ENCODE measurements around the gene STYK1. TPM values are rescaled to one million over a fixed set of nuclear protein-coding genes. Genes with fewer than 3 reads are reported as not detected.
A peak's percentile ranks its signal among the peaks of the same experiment; 100 is the strongest.
"Not testable (repeated sequence)": the region's sequence is repeated elsewhere in the genome, so short reads cannot be mapped to it uniquely, and the experiment has no call there.

STYK1 gene
- total and polyA plus RNA-seq, 7 donors: 0.16 to 14.1 (median 3.7) TPM; not detected in 1

- peak; percentile 98 for DNase-seq
- peaks cover 0 to 20% (median 5%) of the 10 kb centered on the region in 4 donors for H3K36me3 ChIP-seq
- 0% methylated on average over 45 of the region's 45 CpGs for WGBS, 2 donors
- intact Hi-C loops (cut with DNase I): loop anchor here (1.0 to 5.0 kb wide), 3 partner anchors 111 to 251 kb away; no protein-coding TSS in a partner anchor
- peaks cover 0 to 20% (median 14%) of the 10 kb centered on the region in 4 donors for H3K4me1 ChIP-seq
- no peaks in the 10 kb centered on the region for H3K9me3 ChIP-seq
- peak within 1 kb of the TSS; percentile 82 to 90 (median 90) for H3K27ac ChIP-seq
- no peak for TF ChIP-seq CTCF (IDR thresholded peaks at IDR 0.05)
- peak; percentile 84 to 97 (median 90) for TF ChIP-seq POLR2AphosphoS5 (IDR thresholded peaks at IDR 0.05)
- peak in 2 of 4 donors; percentile 51 to 71 for TF ChIP-seq EP300 (IDR thresholded peaks at IDR 0.05)
- TF ChIP-seq POLR2A (IDR thresholded peaks at IDR 0.05): peak; percentile 32 to 43
- peak within 1 kb of the TSS; percentile 61 to 89 (median 74) for H3K4me3 ChIP-seq
- no peaks in the 10 kb centered on the region for H3K27me3 ChIP-seq
Observed at GRCh38 chr12:10613349-10614055, 60.4 kb downstream of the STYK1 start, which contains the start of gene MAGOHB. Gene MAGOHB, minus strand, starts transcription at chr12:10613609. Its CDS starts 77 bp downstream, at chr12:10613532.

GRCh38 chr12:10612984-10613348 lies 60.9 kb downstream of the STYK1 start:
- Histone ChIP-seq H3K9me3 (no peaks in the 10 kb centered on the region), H3K27ac (peak overlapping the region; percentile 82 to 90 (median 90)), H3K4me1 (peaks cover 0 to 20% (median 14%) of the 10 kb centered on the region in 4 donors), H3K4me3 (peak overlapping the region; percentile 61 to 89 (median 74)), H3K36me3 (peaks cover 0 to 24% (median 5%) of the 10 kb centered on the region in 4 donors), H3K27me3 (no peaks in the 10 kb centered on the region)
- no peak for TF ChIP-seq EP300 (IDR thresholded peaks at IDR 0.05)
- TF ChIP-seq POLR2A (IDR thresholded peaks at IDR 0.05): no peak
- TF ChIP-seq POLR2AphosphoS5 (IDR thresholded peaks at IDR 0.05): no peak
- TF ChIP-seq CTCF (IDR thresholded peaks at IDR 0.05): no peak
- DNase-seq: no peak
- WGBS, 2 donors: 0 to 1% methylated on average over 6 of the region's 6 CpGs
- intact Hi-C loops (cut with DNase I): loop anchor here (1.0 to 5.0 kb wide), 3 partner anchors 112 to 251 kb away; no protein-coding TSS in a partner anchor

- TF ChIP-seq POLR2A (IDR thresholded peaks at IDR 0.05) (no peak), CTCF (IDR thresholded peaks at IDR 0.05) (no peak)
Observed at GRCh38 chr12:10612110-10612509, 61.7 kb downstream of the STYK1 start.

GRCh38 chr12:10611258-10611657 lies 62.6 kb downstream of the STYK1 start:
- H3K27ac ChIP-seq, H3K27me3 ChIP-seq, H3K9me3 ChIP-seq, DNase-seq, H3K4me3 ChIP-seq: not testable (repeated sequence)
- Histone ChIP-seq H3K4me1 (peaks cover 0 to 20% (median 14%) of the 10 kb centered on the region in 4 donors), H3K36me3 (peaks cover 0 to 41% (median 5%) of the 10 kb centered on the region in 4 donors)
- 79 to 89% methylated on average over 4 of the region's 4 CpGs for WGBS, 2 donors
- intact Hi-C loops (cut with DNase I): loop anchor here (5.0 kb wide), 1 partner anchor 249 kb away; no protein-coding TSS in a partner anchor

More at GRCh38 chr12:10612110-10612509, 61.7 kb downstream of the STYK1 start:
- WGBS, 2 donors: 68 to 79% methylated on average over 6 of the region's 6 CpGs
- H3K27ac ChIP-seq: peak overlapping the region in 2 of 4 donors; percentile 89 to 90
- no peaks in the 10 kb centered on the region for H3K27me3 ChIP-seq
- peak overlapping the region in 1 of 4 donors; percentile 69 for H3K4me3 ChIP-seq
- peaks cover 0 to 33% (median 5%) of the 10 kb centered on the region in 4 donors for H3K36me3 ChIP-seq
- H3K9me3 ChIP-seq: no peaks in the 10 kb centered on the region
- intact Hi-C loops (cut with DNase I): loop anchor here (2.0 to 5.0 kb wide), 2 partner anchors 113 to 250 kb away; no protein-coding TSS in a partner anchor
- peaks cover 0 to 20% (median 14%) of the 10 kb centered on the region in 4 donors for H3K4me1 ChIP-seq
- no peak for DNase-seq

GRCh38 chr12:10610188-10610587 lies 63.7 kb downstream of the STYK1 start:
- H3K27me3 ChIP-seq: no peaks in the 10 kb centered on the region
- peaks cover 0 to 45% (median 5%) of the 10 kb centered on the region in 4 donors for H3K36me3 ChIP-seq
- no peaks in the 10 kb centered on the region for H3K9me3 ChIP-seq
- intact Hi-C loops (cut with DNase I): loop anchor here (5.0 kb wide), 1 partner anchor 248 kb away; no protein-coding TSS in a partner anchor
- H3K27ac ChIP-seq: no peak overlapping the region
- DNase-seq: no peak
- H3K4me1 ChIP-seq: peaks cover 0 to 20% (median 14%) of the 10 kb centered on the region in 4 donors
- WGBS, 2 donors: 82 to 91% methylated on average over 3 of the region's 3 CpGs
- no peak overlapping the region for H3K4me3 ChIP-seq
- TF ChIP-seq EP300 (IDR thresholded peaks at IDR 0.05): no peak
- TF ChIP-seq POLR2A (IDR thresholded peaks at IDR 0.05): no peak
- TF ChIP-seq CTCF (IDR thresholded peaks at IDR 0.05): no peak
